ENCODE results near the gene PPIL3.

DNA sequence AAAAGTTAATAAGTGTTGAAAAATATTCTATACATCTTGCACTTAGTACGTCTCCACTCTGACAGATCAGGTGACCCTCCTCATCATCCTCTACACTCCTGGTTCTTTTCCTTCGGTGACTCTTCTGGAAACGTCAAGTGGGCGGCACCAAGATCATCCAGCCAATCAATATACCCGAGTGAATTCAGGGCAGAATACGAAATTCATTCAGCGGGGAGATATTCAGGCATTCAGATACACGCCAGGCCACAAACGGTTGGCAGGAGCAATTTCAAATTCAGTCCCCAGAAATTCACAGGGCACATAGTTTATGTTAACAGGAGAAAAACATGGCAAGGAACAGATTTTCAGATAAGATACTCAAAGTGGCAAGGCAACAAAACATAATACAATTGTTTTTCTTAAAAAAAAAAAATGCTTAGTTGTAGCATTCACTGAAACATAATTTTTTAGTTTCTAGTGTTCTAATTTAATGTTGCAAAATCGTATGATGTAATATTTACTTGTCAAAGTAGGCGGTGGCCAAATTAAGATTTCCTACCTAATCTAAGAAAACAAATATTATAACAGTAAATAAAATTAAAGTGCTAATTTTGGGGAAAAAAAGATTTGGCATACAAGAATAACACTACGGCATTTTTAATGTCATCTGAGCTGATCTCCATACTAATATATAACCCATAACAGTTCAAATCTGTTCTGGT, 28.6 kb downstream of the PPIL3 start:
- TF ChIP-seq EZH2 (optimal IDR thresholded peaks at IDR 0.05; ENCODE audit: low read depth, low read length) (no peak), EZH2phosphoT487 (IDR thresholded peaks at IDR 0.05; ENCODE audit: low read length) (no peak)
- TF ChIP-seq, protein P1, sequence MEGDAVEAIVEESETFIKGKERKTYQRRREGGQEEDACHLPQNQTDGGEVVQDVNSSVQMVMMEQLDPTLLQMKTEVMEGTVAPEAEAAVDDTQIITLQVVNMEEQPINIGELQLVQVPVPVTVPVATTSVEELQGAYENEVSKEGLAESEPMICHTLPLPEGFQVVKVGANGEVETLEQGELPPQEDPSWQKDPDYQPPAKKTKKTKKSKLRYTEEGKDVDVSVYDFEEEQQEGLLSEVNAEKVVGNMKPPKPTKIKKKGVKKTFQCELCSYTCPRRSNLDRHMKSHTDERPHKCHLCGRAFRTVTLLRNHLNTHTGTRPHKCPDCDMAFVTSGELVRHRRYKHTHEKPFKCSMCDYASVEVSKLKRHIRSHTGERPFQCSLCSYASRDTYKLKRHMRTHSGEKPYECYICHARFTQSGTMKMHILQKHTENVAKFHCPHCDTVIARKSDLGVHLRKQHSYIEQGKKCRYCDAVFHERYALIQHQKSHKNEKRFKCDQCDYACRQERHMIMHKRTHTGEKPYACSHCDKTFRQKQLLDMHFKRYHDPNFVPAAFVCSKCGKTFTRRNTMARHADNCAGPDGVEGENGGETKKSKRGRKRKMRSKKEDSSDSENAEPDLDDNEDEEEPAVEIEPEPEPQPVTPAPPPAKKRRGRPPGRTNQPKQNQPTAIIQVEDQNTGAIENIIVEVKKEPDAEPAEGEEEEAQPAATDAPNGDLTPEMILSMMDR (IDR thresholded peaks at IDR 0.05; ENCODE audit: low read length): no peak
